B cell (primary cell): ENCODE data around the gene OR52N2.

Experiments used
- EZH2 ChIP-seq: IDR thresholded peaks from 2 replicates; pipeline ENCODE4 v1.6.1; 2012; ENCODE audit warnings: borderline replicate concordance, low read depth, mild to moderate bottlenecking, moderate library complexity, low read length; ENCODE audit not compliant: insufficient read depth, poor library complexity, severe bottlenecking
- TF ChIP-seq, protein P1 (sequence below): fragments of 200-600 bp; IDR thresholded peaks from one replicate; pipeline ENCODE4 v1.8.0; 2022; ENCODE audit warnings: antibody characterized with exemption, mild to moderate bottlenecking

DNA sequence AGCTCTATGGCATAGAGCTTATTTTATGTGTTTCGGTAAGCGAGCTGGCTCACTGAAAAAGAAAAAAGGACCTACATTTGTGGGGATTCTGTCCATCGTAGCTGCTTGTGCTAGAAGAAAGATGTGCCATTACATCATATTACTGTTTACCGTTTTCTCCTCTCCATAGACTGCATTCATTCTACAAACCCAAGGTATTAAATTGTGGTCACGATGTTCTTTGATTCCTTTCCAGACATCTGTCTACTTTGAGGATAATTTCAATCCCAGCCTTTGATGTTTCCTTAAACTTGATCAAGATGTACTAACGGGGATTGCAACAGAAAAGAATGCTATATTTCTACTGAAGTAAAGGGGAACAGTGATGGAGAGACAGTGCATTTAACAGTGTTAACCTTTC lies 12.2 kb upstream of the OR52N2 start:
- TF ChIP-seq, protein P1, sequence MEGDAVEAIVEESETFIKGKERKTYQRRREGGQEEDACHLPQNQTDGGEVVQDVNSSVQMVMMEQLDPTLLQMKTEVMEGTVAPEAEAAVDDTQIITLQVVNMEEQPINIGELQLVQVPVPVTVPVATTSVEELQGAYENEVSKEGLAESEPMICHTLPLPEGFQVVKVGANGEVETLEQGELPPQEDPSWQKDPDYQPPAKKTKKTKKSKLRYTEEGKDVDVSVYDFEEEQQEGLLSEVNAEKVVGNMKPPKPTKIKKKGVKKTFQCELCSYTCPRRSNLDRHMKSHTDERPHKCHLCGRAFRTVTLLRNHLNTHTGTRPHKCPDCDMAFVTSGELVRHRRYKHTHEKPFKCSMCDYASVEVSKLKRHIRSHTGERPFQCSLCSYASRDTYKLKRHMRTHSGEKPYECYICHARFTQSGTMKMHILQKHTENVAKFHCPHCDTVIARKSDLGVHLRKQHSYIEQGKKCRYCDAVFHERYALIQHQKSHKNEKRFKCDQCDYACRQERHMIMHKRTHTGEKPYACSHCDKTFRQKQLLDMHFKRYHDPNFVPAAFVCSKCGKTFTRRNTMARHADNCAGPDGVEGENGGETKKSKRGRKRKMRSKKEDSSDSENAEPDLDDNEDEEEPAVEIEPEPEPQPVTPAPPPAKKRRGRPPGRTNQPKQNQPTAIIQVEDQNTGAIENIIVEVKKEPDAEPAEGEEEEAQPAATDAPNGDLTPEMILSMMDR: no peak
- TF ChIP-seq EZH2: no peak
